ENCODE data around the gene PLXNA2.

PLXNA2 gene

DNA sequence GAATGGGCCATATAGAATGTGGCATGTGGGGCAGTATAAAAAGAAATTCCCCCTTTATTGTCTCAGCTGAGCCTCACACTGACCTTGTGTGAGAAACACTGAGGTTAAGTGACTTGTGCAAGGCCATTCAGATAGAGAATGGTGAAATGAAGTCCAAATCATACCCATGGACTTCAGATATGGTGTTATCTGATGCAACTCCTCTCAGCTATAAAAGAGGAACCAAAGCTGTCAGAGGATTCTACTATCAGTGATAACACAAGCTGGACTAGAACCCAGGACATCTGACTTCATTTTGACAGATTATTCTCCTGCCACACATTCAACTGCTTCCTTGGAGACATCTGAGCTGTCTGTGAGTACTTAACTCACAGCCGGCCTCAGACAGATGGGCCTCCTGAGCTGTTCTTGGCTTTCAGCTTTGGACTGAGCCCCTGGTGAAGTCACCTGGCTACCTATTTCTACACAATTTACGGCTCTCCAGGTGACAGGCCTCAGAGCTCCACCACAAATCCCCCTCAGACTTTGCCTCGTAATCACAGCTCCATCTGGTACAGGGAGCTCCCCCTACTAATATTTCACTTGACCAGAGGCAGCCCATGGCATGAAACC, 104.6 kb downstream of the PLXNA2 start:
- Histone ChIP-seq H3K4me1 (no peaks in the 10 kb centered on the region), H3K4me2 (no peak overlapping the region), H3K4me3 (no peak overlapping the region), H3K9ac (no peak overlapping the region), H3K27me3 (no peaks in the 10 kb centered on the region), H4K20me1 (no peaks in the 10 kb centered on the region), H3K36me3 (no peaks in the 10 kb centered on the region), H3K9me3 (no peaks in the 10 kb centered on the region), H3K27ac (no peak overlapping the region)
- no peak for TF ChIP-seq Cebpa-rat (IDR thresholded peaks at IDR 0.05)

DNA sequence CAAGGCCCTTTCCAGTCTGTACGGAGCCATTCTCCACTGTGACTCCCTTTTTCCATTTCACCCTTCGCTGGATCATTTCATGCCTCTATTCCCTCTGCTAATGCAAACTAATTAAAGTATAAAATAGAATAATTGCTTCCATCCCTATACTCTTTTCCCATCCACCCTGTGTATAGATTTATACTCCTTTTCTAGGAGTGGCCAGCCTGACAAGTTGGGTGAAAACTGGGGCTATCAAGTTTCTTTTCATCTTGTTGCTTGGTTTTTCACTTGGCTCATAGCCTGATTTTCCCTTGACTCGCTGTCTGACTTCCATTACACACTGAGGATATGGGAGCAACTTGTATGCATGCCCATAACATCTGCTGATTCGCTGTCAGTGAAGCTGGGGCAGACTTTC, 107.0 kb downstream of the PLXNA2 start:
- Histone ChIP-seq H4K20me1 (no peaks in the 10 kb centered on the region), H3K27ac (no peak overlapping the region), H3K36me3 (no peaks in the 10 kb centered on the region), H3K4me1 (no peaks in the 10 kb centered on the region), H3K4me3 (no peak overlapping the region), H3K9me3 (no peaks in the 10 kb centered on the region), H3K4me2 (no peak overlapping the region), H3K27me3 (no peaks in the 10 kb centered on the region), H3K9ac (no peak overlapping the region)
- TF ChIP-seq Cebpa-rat (IDR thresholded peaks at IDR 0.05): no peak

DNA sequence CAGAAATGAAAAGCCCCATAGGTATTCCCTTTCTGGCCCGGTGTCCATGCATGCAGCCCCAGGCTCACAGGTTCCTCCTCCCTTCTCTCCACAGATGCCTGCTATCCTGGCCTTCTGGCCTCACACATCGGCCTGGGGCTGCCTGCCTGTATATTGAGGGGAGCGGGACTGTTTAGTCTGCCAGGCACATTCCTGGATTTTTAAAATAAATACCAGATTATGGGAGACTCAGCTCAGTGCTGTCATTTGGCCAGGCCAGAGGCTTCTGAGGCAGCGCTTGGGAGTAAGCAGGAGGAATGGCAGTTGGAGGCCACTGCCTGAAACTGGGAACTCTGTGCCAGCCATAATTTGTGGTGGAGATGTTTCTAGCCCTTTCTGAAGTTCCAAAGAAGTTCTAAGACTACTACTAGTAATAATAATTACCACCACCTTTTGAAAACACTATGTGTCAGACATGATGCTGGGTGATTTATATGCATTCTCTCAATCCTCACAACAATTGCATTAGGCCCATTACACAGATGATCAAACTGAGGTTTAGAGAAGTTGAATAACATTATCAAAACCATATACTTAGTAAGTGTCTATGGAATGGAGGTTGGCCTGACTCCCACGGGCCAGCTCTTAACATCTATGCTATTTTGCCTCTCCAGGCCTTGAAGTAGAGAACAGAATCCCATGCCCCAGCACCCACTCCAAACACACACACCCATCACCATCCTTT, 107.6 kb downstream of the PLXNA2 start:
- Histone ChIP-seq H3K27me3 (no peaks in the 10 kb centered on the region), H3K36me3 (no peaks in the 10 kb centered on the region), H3K4me1 (no peaks in the 10 kb centered on the region), H3K9ac (no peak overlapping the region), H3K4me3 (no peak overlapping the region), H3K9me3 (no peaks in the 10 kb centered on the region), H4K20me1 (no peaks in the 10 kb centered on the region), H3K4me2 (no peak overlapping the region), H3K27ac (no peak overlapping the region)
- no peak for TF ChIP-seq Cebpa-rat (IDR thresholded peaks at IDR 0.05)

DNA sequence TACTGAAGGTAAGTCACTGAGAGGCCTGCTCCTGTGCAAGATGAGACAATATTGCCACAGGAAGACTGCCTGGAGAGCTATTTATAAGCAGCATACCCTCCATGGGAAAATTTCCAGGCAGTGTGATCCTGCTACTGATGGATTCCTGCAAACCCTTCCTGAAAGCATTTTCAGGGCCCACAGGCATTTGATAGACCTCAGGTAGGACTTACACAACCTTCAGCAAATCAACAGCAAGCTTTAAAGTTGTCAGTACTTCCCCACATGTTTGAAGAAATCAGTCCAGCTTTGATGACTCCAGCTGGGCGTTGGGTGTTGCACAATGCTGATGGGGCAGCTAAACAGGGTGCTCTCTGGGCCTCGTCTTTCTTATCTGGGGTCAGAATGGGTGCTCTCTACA, 108.8 kb downstream of the PLXNA2 start:
- no peaks in the 10 kb centered on the region for H3K9me3 ChIP-seq
- no peak overlapping the region for H3K9ac ChIP-seq
- no peaks in the 10 kb centered on the region for H3K4me1 ChIP-seq
- H3K4me2 ChIP-seq: no peak overlapping the region
- no peaks in the 10 kb centered on the region for H3K36me3 ChIP-seq
- H3K27me3 ChIP-seq: no peaks in the 10 kb centered on the region
- H4K20me1 ChIP-seq: no peaks in the 10 kb centered on the region
- no peak overlapping the region for H3K4me3 ChIP-seq
- peak; percentile 50 for TF ChIP-seq Cebpa-rat (IDR thresholded peaks at IDR 0.05)
- no peak overlapping the region for H3K27ac ChIP-seq

DNA sequence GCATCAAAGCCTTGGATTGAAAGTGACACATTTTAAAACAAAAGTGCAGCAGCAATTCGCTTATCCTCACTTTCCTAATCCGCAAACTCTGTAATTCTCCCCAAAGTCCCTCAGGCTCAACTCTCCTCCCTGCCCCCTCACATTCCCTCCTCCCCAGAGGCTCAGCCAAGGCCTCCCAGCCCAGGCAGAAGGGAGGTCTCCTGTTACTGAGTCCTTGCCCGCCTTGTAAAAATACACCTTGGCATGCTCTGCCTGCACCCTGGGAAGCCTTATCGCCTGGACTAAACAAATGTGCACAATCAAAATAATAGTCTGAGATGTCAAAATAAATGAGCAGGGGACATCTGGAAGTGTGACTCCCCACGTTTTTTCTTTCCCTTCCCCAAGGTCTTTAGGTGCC, 109.7 kb downstream of the PLXNA2 start:
- no peak overlapping the region for H3K4me2 ChIP-seq
- no peaks in the 10 kb centered on the region for H3K27me3 ChIP-seq
- no peak overlapping the region for H3K27ac ChIP-seq
- no peaks in the 10 kb centered on the region for H3K36me3 ChIP-seq
- no peak overlapping the region for H3K4me3 ChIP-seq
- H3K9me3 ChIP-seq: no peaks in the 10 kb centered on the region
- no peaks in the 10 kb centered on the region for H4K20me1 ChIP-seq
- no peaks in the 10 kb centered on the region for H3K4me1 ChIP-seq
- H3K9ac ChIP-seq: no peak overlapping the region
- TF ChIP-seq Cebpa-rat (IDR thresholded peaks at IDR 0.05): no peak

DNA sequence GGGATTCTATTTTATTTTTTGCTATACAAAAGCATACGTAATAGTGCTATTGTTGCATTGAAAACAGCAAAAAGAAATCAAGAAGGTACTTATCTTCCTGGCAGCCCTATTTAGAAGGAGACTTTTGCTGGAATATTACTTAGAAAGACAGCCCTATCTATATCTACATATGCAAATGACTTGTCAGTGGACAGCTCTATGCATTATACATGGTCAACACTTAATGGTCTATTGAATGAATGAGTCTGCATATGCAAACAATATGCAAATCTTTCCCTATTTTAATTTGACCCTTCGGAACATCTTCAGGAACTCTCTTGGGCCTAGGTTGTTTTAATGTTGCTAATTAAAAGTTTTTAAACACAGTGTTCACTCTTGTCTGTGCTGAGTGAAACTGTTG, 110.8 kb downstream of the PLXNA2 start:
- no peak overlapping the region for H3K9ac ChIP-seq
- no peak for TF ChIP-seq Cebpa-rat (IDR thresholded peaks at IDR 0.05)

DNA sequence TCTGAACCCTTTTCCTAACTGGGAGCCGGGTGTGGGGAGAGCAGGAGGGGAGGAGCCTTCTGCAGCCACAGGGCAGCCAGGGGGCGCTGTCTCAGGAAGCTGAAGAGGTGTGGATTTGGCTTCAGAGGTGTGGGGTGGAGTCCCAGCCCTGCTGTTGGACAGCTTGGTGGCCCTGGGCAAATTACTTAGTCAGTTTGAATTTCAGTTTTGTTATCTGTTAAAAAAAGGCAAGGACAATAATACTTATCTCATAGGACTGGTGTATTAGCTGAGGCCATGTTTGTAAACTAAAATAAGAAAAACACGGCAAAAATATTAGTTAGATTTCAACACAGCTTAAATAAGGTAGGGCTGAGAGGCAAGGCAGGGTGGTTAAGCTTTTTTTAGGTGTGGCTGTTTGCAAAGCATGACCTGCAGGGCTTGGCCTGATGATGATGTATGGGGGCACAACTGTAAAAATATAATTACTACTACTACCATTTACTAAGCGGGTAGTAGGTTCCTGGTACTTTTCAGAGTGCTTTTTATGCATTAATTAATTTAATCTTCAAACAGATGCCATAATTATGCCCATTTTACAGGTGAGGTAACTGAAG, 111.8 kb downstream of the PLXNA2 start:
- H3K9ac ChIP-seq: no peak overlapping the region
- TF ChIP-seq Cebpa-rat (IDR thresholded peaks at IDR 0.05): no peak

More for the DNA sequence above, 110.8 kb downstream of the PLXNA2 start:
- H3K36me3 ChIP-seq: no peaks in the 10 kb centered on the region
- no peak overlapping the region for H3K4me3 ChIP-seq
- H3K4me1 ChIP-seq: no peaks in the 10 kb centered on the region
- no peak overlapping the region for H3K27ac ChIP-seq
- no peaks in the 10 kb centered on the region for H3K9me3 ChIP-seq
- no peak overlapping the region for H3K4me2 ChIP-seq
- H4K20me1 ChIP-seq: no peaks in the 10 kb centered on the region
- H3K27me3 ChIP-seq: no peaks in the 10 kb centered on the region

DNA sequence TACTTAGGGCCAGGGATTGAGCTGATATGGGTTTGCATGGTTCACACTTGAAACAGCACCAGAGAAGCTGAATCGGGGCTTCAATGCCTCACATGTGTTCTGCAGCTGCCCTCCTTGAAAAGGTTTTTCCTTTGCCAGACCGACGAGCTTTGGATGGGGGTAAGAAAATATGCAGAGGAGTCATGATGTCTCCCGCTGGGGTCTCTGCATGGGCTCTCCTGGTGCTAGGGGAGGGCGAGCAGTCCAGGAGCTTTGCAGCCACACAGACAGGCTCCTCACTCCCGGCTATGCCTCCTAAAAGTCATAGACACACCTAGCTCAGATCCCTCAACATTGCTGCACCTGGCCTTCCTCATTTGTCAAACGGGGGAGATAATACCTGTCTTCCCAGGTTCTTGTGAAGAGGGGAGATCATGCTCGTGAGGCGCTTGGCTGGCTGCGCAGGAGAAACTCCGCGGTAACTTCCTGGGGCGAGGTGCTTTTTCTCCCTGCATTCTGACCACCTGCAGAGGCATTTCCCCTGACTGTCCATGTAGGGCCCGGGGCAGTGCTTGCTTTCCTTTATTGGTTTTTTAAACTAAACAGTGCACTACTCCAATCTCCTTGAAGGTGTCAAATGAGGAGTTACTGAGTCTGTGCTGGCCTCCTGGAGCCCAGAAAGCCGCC, 112.4 kb downstream of the PLXNA2 start:
- no peaks in the 10 kb centered on the region for H3K27me3 ChIP-seq
- H3K36me3 ChIP-seq: no peaks in the 10 kb centered on the region
- no peak overlapping the region for H3K9ac ChIP-seq
- H3K9me3 ChIP-seq: no peaks in the 10 kb centered on the region
- H3K4me2 ChIP-seq: no peak overlapping the region
- no peak overlapping the region for H3K27ac ChIP-seq
- no peak overlapping the region for H3K4me3 ChIP-seq
- H4K20me1 ChIP-seq: no peaks in the 10 kb centered on the region
- TF ChIP-seq Cebpa-rat (IDR thresholded peaks at IDR 0.05): no peak
- no peaks in the 10 kb centered on the region for H3K4me1 ChIP-seq

More for the DNA sequence above, 111.8 kb downstream of the PLXNA2 start:
- Histone ChIP-seq H3K27ac (no peak overlapping the region), H3K27me3 (no peaks in the 10 kb centered on the region), H3K36me3 (no peaks in the 10 kb centered on the region), H4K20me1 (no peaks in the 10 kb centered on the region), H3K9me3 (no peaks in the 10 kb centered on the region), H3K4me3 (no peak overlapping the region), H3K4me1 (no peaks in the 10 kb centered on the region), H3K4me2 (no peak overlapping the region)

DNA sequence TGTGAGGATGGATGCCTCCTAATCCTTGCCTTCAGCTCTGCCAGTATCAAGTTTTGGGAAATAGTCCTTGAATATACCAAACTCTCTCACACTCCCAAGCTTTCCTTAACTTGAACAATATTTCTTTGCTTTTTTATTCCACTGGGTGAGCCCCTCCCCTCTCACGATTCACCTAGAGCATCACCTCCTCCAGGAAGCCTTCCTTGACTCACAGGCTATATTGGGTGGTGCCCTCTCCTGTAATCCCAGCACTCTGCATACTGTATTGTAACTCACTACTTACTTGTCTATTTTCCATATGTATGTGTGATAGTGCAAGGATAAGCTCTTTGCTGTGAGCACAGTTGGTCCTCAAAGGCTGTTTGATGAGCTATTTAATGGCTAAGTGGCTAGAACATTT, 114.7 kb downstream of the PLXNA2 start:
- H3K9me3 ChIP-seq: no peaks in the 10 kb centered on the region

DNA sequence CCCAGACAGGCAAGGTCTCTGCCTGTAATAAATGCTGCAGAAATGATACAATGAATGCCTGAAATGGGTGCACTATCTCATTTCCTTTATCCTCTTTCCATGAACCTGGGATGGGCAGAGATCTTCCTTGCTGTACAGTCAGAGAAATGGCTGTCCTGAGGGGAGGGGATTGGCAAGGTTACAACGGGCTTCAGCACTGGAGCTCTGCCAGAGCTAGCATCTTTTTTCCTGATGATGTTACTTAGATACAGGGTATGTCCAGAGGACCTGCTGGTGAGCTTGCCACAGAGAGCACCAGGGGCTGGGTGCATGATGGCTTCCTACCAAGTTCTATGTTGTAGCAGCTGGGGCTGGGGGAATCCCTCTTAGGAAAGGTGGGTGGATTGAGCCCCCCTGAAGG, 115.1 kb downstream of the PLXNA2 start:
- Histone ChIP-seq H3K27ac (no peak overlapping the region), H3K9me3 (no peaks in the 10 kb centered on the region), H3K27me3 (no peaks in the 10 kb centered on the region), H3K4me3 (no peak overlapping the region), H3K36me3 (no peaks in the 10 kb centered on the region), H3K9ac (no peak overlapping the region), H3K4me2 (no peak overlapping the region), H4K20me1 (no peaks in the 10 kb centered on the region), H3K4me1 (peaks cover 10% of the 10 kb centered on the region)
- TF ChIP-seq Cebpa-rat (IDR thresholded peaks at IDR 0.05): no peak

More for the DNA sequence above, 114.7 kb downstream of the PLXNA2 start:
- Histone ChIP-seq H3K4me3 (no peak overlapping the region), H3K4me1 (peaks cover 10% of the 10 kb centered on the region), H3K4me2 (no peak overlapping the region), H3K27me3 (no peaks in the 10 kb centered on the region), H3K36me3 (no peaks in the 10 kb centered on the region), H3K27ac (no peak overlapping the region), H3K9ac (no peak overlapping the region), H4K20me1 (no peaks in the 10 kb centered on the region)
- no peak for TF ChIP-seq Cebpa-rat (IDR thresholded peaks at IDR 0.05)
